ENCODE data around the gene CCDC61.

Gene CCDC61

GRCh38 chr19:46031781-46032596 is 36.7 kb downstream of the CCDC61 start:
- TF ChIP-seq GATA1 (IDR thresholded peaks at IDR 0.05; ENCODE audit: low read depth, low read length) (no peak), POLR2A (IDR thresholded peaks at IDR 0.05; ENCODE audit: low read length) (no peak)
- no peak for DNase-seq

DNA sequence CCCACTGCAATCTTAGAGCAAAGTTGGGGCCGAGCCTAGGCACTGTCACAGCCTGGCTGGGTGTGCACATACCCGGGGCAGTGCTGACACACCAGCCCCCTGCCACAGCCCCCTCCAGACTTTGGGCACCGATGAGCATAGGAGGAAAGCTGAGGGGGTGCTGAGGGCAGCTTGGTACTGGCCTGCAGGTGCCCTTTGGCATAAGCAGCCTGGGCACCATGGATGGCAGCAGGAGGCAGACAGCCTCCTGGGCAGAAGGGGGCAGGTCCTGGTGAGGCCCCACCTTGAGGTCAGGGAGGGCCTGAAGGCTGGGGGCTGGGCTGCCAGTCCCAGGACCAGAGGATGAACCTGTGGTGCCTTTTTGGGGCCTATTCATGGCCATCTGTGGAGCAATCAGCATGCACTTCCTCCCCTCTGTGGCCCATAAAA is 37.3 kb downstream of the CCDC61 start:
- no peak for DNase-seq
- TF ChIP-seq GATA1 (IDR thresholded peaks at IDR 0.05; ENCODE audit: low read depth, low read length) (no peak), POLR2A (IDR thresholded peaks at IDR 0.05; ENCODE audit: low read length) (no peak)

DNA sequence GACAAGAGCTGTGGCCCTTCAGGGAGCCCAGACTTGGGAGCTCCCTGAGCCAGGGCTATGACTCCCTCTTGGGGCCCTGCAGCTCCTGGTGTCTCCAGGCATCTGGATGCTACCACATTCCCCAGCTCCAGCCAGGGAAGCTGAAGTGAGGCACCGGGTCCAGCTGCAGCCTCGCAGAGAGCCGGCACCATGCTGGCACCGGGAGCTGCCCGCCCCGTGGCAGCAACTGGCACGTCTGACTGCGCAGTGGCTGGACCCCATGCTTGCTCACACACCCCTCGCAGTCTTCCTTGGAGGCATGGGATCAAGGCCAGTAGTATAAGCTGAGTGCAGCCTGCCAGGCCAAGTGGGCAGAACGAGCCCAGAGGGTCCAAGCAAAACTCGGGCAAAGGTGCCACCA is 38.1 kb downstream of the CCDC61 start:
- DNase-seq, result no peak

DNA sequence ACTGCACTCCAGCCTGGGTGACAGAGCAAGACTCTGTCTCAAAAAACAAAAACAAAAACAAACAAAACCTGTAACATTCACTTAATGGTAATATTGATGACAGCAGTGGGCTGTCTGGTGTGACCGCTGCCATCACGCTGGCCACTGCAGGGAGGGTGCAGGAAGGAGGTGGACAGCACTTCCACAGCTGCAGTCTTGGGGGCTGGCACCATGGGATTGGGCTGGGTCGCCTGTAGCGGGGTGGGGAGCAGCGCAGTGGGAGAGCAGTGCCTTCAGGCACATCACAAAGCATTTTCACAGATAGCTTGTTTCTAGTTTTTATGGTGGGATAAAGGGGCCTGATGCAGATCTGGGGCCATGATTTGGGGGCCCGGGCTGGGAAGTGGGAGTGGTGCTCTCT is 40.3 kb downstream of the CCDC61 start:
- DNase-seq, result no peak
- TF ChIP-seq POLR2A (IDR thresholded peaks at IDR 0.05; ENCODE audit: low read length) (no peak), GATA1 (IDR thresholded peaks at IDR 0.05; ENCODE audit: low read depth, low read length) (no peak)

More for the DNA sequence above, 38.1 kb downstream of the CCDC61 start:
- TF ChIP-seq POLR2A (IDR thresholded peaks at IDR 0.05; ENCODE audit: low read length), result no peak
- no peak for TF ChIP-seq GATA1 (IDR thresholded peaks at IDR 0.05; ENCODE audit: low read depth, low read length)

DNA sequence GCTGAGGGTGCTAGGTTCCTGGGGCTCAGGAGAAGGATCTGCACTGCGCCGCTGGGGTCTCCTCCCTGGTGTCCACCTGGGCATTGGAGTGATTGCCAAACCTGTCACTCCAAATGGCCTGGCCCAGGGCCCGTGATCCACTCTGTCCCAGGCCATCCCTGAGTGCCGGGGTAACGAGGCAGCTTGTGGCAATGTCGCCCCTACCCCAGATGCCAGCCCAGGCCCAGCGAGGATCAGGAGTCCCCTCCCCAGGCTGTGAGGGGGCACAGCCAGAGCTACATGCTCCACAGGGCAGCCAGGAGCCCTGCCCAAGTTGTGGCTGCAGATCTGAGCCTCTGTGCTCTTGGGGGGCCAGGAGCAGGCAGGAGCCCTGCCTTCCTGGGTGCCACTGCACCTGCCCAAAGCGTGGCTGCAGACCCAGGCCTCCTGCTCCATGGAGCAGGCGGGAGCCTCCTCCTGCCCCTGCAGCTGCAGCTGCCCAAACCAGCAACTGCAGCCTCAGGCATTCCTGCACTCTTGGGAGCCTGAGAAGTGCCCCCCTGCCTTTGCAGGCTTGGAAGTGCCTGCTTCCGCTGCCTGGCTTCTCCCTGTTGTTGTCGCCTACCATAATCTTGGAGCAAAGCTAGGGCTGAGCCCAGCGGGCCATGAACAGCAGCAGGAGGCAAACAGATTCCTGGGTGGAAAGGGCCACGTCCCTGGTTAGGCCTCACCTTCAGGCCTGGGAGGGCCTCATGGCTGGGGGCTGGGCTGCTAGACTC is 40.9 kb downstream of the CCDC61 start:
- TF ChIP-seq GATA1 (IDR thresholded peaks at IDR 0.05; ENCODE audit: low read depth, low read length) (no peak), POLR2A (IDR thresholded peaks at IDR 0.05; ENCODE audit: low read length) (no peak)
- no peak for DNase-seq

DNA sequence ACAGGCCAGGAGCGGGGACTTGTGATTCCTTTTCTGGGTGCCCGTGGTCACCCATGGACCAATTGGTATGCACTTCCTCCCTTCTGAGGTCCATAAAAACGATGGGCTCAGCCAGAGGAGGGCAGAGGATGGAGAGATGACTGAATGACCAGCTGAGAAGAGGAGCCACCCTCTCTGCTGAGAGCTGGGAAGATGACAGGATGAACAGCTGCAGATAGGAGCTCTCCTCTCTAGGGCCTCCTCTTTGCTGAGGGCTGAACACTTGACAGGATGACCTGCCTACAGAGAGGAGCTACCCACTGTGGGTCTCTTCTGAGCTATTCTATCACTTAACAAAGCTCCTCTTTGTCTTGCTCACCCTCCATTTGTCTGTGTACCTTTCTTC is 41.5 kb downstream of the CCDC61 start:
- no peak for TF ChIP-seq GATA1 (IDR thresholded peaks at IDR 0.05; ENCODE audit: low read depth, low read length)
- no peak for TF ChIP-seq POLR2A (IDR thresholded peaks at IDR 0.05; ENCODE audit: low read length)
- DNase-seq, result no peak

DNA sequence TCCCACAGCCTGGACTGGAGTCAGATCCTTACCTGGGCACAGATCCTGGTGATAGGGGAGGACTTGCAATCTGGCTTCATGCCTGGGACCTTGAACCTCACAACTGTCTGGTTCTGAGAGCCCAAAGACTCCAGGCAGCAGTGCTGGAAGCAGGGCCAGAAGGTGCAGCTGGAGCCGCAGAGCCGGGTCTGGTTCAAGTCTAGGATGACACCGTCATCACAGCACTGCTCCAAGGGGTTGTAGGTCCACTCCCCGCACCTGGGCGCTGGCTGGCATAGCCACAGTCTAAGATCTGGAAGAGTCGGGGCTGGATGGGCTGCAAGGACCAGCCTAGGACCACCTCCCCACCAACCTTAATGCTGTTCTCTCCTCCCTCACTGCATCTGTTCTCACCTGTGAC is 44.9 kb downstream of the CCDC61 start:
- no peak for DNase-seq
- no peak for TF ChIP-seq GATA1 (IDR thresholded peaks at IDR 0.05; ENCODE audit: low read depth, low read length)
- no peak for TF ChIP-seq POLR2A (IDR thresholded peaks at IDR 0.05; ENCODE audit: low read length)

GRCh38 chr19:46040952-46041500 is 45.8 kb downstream of the CCDC61 start, which contains the start of gene IGFL4:
IGFL4 (minus strand) TSS chr19:46041002; CDS start chr19:46040962, 40 bp downstream.
- TF ChIP-seq GATA1 (IDR thresholded peaks at IDR 0.05; ENCODE audit: low read depth, low read length) (no peak), POLR2A (IDR thresholded peaks at IDR 0.05; ENCODE audit: low read length) (no peak)
- DNase-seq, result no peak

DNA sequence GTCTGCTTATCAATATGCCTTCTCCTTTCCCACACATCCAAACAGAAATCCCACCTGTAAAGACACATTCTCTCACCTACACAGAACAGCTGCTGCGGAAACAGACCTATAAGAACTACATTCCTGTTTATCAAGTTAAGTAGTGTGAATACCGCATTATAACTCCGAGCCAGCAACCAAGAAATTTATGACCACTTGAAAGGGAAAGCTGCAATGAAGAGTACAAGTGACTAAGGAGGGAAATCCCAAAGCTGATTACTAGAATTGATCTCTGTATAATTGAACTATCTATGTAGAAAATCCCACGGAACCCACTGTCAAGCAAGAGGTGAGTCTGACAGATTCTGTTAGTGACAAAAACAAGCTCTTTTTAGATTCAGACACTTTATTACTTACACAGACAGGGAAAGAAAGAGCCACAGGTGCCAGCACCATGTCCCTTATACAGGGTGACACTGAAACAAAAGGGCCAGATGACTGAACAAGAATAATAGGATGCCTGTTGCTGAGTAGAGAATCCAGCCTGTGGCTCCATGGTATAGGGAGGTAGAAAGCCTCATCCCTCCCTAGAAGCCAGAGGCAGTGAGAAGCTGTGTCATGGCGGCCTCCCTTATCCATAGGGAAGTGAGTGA is 47.1 kb downstream of the CCDC61 start:
- TF ChIP-seq GATA1 (IDR thresholded peaks at IDR 0.05; ENCODE audit: low read depth, low read length) (no peak), POLR2A (IDR thresholded peaks at IDR 0.05; ENCODE audit: low read length) (no peak)

GRCh38 chr19:46043519-46043918 is 48.3 kb downstream of the CCDC61 start:
- DNase-seq, result no peak
- TF ChIP-seq GATA1 (IDR thresholded peaks at IDR 0.05; ENCODE audit: low read depth, low read length) (no peak), POLR2A (IDR thresholded peaks at IDR 0.05; ENCODE audit: low read length) (no peak)

More for the DNA sequence above, 47.1 kb downstream of the CCDC61 start:
- DNase-seq, result no peak

DNA sequence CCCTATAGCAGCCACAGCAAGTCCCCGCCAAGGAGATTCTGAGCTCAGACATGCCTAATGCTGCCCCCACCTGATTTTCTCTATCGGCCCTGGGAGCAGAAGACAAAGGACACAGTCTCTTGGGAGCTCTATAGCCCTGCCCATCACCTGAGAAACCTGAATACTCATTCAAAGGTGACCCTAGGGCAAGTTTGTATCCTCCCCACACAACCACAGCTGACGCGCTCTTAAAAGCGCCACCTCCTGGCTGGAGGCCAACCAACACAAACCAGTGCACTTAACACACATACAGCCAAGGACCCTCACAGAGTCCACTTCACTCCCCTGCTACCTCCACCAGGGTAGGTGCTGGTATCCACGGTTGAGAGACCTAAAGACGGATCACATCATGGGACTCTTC is 54.3 kb downstream of the CCDC61 start:
- DNase-seq, result no peak
- TF ChIP-seq GATA1 (IDR thresholded peaks at IDR 0.05; ENCODE audit: low read depth, low read length) (no peak), POLR2A (IDR thresholded peaks at IDR 0.05; ENCODE audit: low read length) (no peak)

- TF ChIP-seq POLR2A (IDR thresholded peaks at IDR 0.05; ENCODE audit: low read length) (no peak), GATA1 (IDR thresholded peaks at IDR 0.05; ENCODE audit: low read depth, low read length) (no peak)
- DNase-seq, result no peak
These were observed 57.6 kb downstream of the CCDC61 start for GRCh38 chr19:46052896-46053295.

- TF ChIP-seq POLR2A (IDR thresholded peaks at IDR 0.05; ENCODE audit: low read length) (no peak), GATA1 (IDR thresholded peaks at IDR 0.05; ENCODE audit: low read depth, low read length) (no peak)
These were observed 61.3 kb downstream of the CCDC61 start for GRCh38 chr19:46056536-46056935.

GRCh38 chr19:46058778-46059177 is 63.5 kb downstream of the CCDC61 start:
- TF ChIP-seq GATA1 (IDR thresholded peaks at IDR 0.05; ENCODE audit: low read depth, low read length) (no peak), POLR2A (IDR thresholded peaks at IDR 0.05; ENCODE audit: low read length) (no peak)
- DNase-seq, result no peak

More at GRCh38 chr19:46056536-46056935, 61.3 kb downstream of the CCDC61 start:
- no peak for DNase-seq
